GM12892 (cell line): ENCODE measurements around the gene WDR26.
"Not testable (repeated sequence)": the region's sequence is repeated elsewhere in the genome, so short reads cannot be mapped to it uniquely, and the experiment has no call there.

ENCODE experiments used
- POLR2A ChIP-seq: IDR thresholded peaks from 2 replicates; pipeline ENCODE4 v1.6.1; 2011; ENCODE audit warnings: low read depth, low read length, control low read depth
- TAF1 ChIP-seq: IDR thresholded peaks from 2 replicates; pipeline ENCODE4 v1.6.1; 2011; ENCODE audit warnings: low read depth, mild to moderate bottlenecking, control low read depth, low read length, borderline replicate concordance

- not testable (repeated sequence) for TF ChIP-seq POLR2A, TAF1
These were observed 45.6 kb upstream of the WDR26 start for GRCh38 chr1:224480200-224480599.
